Measurements from ENCODE around the gene CACNA1H. TPM values are rescaled to one million over a fixed set of nuclear protein-coding genes. Genes with fewer than 3 reads are reported as not detected.
A peak's percentile ranks its signal among the peaks of the same experiment; 100 is the strongest.
"Not testable (repeated sequence)": the region's sequence is repeated elsewhere in the genome, so short reads cannot be mapped to it uniquely, and the experiment has no call there.

Gene CACNA1H
- total RNA-seq, 1 donor from 2014 or later: 4.2 TPM

DNA sequence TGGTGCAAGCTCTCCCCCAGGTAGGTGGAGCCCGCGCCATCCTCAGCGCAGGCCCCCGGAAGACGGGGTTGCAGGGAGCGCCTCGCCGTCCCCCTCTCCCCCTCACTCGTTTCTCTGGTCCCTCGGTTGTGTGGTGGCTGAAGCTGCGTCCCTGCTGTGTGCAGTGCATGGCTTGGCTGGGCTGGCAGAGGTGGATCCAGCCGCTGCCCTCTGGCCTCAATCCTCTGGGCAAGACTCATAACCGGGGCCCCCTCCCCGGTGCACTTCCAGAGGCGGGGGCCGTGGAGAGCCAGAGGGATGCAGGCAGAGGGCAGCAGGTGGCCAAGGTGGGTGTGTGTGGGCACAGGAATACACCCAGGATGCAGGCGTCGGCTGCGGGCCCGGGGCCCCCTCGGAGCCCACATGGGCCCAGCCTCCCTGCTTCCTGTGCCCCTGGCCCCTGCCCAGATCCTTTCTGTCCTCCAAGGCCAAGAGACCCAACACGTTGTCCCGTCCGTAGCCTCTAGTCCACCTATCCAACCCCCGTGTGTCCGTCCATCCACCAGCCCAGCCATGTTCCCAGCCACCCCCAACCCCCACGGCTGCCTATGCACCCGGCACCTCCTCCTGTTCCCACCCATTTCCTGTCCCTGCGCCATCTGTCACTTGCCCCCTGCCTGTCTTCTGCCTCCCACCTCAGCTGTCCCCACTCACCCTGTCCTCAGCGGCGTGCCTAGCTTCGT lies 62.8 kb downstream of the CACNA1H start:
- DNase-seq: no peak
- ATAC-seq (ENCODE audit: poor library complexity): no peak
- intact Hi-C loops (cut with DNase I): no loop called here

GRCh38 chr16:1216296-1216619 lies 63.4 kb downstream of the CACNA1H start:
- ATAC-seq (ENCODE audit: poor library complexity) (no peak), DNase-seq (no peak)
- intact Hi-C loops (cut with DNase I): no loop called here

DNA sequence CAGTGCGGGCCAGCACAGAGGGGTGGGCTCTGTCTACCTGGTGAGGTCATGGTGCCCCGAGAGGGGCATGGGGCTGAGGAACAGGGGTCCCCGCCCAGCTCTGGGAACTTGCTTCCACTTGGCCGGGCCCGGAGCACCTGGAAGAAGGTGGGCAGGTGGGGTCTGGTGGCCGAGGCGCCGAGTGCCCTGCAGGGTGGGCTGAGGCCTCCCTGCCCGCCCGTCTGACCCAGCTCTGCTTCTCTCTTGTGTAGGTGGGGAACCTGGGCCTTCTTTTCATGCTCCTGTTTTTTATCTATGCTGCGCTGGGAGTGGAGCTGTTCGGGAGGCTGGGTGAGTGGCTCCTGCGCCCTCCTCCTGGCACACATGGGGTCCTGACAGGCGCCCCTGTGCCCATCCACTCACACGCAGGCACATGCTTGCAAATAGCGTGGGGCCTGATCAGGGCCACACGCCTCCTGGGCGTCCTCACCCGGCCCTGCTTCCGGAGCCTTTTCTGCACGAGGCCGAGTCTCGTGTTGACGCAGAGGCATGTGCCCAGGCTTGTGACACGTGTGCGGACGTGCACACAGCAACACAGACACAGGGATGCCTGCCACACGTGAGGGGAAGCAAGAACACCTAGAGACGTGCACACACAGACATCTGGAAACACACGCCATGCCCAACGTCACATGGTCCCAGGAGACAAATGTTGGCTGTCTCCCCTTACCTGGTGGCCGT lies 63.9 kb downstream of the CACNA1H start:
- intact Hi-C loops (cut with DNase I): no loop called here
- ATAC-seq (ENCODE audit: poor library complexity) (no peak), DNase-seq (no peak)

DNA sequence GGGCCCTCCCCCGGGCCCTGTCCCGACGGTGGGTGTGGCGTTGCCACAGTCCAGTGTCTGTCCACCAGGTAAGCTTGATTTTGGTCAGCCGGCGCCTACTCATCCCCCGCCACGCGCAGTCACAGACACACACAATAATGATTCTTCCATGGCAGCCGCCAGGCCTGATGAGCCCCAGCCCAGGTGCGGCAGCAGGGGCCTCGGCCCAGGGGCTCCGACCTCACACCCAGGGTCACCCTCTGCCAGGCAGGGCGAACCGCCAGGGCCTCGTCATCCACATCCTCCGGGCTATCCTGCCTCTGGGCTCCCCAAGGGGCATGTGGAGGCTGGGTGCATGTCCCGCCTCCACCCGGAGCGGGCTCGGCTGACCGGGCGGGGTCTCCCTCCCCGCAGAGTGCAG lies 64.6 kb downstream of the CACNA1H start:
- intact Hi-C loops (cut with DNase I): no loop called here
- ATAC-seq (ENCODE audit: poor library complexity) (no peak), DNase-seq (no peak)

- ATAC-seq (ENCODE audit: poor library complexity) (no peak), DNase-seq (no peak)
- intact Hi-C loops (cut with DNase I): no loop called here
Observed at GRCh38 chr16:1218061-1218929, 65.4 kb downstream of the CACNA1H start.

- ATAC-seq (ENCODE audit: poor library complexity) (no peak), DNase-seq (no peak)
Observed at GRCh38 chr16:1218930-1219611, 66.2 kb downstream of the CACNA1H start.

DNA sequence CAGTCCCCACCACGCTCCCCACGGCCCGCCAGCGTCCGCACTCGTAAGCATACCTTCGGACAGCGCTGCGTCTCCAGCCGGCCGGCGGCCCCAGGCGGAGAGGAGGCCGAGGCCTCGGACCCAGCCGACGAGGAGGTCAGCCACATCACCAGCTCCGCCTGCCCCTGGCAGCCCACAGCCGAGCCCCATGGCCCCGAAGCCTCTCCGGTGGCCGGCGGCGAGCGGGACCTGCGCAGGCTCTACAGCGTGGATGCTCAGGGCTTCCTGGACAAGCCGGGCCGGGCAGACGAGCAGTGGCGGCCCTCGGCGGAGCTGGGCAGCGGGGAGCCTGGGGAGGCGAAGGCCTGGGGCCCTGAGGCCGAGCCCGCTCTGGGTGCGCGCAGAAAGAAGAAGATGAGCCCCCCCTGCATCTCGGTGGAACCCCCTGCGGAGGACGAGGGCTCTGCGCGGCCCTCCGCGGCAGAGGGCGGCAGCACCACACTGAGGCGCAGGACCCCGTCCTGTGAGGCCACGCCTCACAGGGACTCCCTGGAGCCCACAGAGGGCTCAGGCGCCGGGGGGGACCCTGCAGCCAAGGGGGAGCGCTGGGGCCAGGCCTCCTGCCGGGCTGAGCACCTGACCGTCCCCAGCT lies 67.3 kb downstream of the CACNA1H start:
- intact Hi-C loops (cut with DNase I): no loop called here
- ATAC-seq (ENCODE audit: poor library complexity) (no peak), DNase-seq (no peak)

More at GRCh38 chr16:1218930-1219611, 66.2 kb downstream of the CACNA1H start:
- intact Hi-C loops (cut with DNase I): no loop called here

DNA sequence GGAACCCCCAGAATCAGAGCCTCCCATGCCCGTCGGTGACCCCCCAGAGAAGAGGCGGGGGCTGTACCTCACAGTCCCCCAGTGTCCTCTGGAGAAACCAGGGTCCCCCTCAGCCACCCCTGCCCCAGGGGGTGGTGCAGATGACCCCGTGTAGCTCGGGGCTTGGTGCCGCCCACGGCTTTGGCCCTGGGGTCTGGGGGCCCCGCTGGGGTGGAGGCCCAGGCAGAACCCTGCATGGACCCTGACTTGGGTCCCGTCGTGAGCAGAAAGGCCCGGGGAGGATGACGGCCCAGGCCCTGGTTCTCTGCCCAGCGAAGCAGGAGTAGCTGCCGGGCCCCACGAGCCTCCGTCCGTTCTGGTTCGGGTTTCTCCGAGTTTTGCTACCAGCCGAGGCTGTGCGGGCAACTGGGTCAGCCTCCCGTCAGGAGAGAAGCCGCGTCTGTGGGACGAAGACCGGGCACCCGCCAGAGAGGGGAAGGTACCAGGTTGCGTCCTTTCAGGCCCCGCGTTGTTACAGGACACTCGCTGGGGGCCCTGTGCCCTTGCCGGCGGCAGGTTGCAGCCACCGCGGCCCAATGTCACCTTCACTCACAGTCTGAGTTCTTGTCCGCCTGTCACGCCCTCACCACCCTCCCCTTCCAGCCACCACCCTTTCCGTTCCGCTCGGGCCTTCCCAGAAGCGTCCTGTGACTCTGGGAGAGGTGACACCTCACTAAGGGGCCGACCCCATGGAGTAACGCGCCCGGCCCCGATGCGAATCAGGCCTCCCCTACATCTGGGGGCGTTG lies 68.1 kb downstream of the CACNA1H start:
- ATAC-seq (ENCODE audit: poor library complexity): peak; percentile 18

DNA sequence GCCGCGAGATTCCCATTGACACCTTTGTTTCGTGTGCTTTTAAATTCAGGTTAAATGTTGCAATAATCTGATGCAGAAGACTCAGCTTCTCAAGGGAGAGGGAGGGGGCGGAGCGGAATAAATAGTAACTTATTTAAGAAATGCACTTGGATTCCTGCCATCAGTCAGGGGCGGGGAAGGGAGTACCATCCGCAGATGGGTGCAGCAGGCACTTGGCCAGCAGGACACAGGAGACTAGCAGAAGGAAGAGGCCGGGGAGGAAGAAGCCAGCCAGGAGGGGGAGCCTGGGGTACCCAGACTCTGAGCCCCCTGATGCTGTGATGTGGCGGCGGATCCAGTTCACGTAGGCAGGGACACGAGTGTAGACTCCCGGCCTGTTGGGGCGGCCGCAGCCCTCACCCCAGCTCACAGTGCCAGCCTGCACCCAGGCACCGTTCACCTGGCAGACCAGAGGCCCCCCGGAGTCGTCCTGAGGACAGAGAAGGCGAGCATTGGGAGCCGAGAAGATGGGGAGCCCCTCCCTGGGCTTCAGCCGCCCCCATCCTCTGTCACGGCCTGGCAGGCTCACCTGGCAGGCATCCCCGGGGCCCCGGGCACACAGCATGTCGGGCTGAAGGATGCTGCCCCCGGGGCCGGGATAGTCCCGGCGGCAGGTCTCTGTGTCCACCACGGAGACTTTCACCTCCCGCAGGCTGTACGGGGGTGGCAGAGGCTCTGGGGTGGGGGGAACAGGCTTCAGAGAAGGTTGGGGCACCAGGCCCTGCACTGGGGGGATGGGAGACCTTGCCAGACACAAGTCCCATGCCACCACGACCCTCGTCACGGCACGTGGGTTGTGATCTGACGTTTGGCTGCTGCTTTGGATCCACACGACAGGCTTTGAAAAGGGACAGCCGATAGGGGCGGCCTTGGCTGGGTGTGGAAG lies 69.0 kb downstream of the CACNA1H start:
- DNase-seq (no peak), ATAC-seq (ENCODE audit: poor library complexity) (no peak)
- intact Hi-C loops (cut with DNase I): no loop called here

More for the DNA sequence above, 68.1 kb downstream of the CACNA1H start:
- no peak for DNase-seq
- intact Hi-C loops (cut with DNase I): no loop called here

DNA sequence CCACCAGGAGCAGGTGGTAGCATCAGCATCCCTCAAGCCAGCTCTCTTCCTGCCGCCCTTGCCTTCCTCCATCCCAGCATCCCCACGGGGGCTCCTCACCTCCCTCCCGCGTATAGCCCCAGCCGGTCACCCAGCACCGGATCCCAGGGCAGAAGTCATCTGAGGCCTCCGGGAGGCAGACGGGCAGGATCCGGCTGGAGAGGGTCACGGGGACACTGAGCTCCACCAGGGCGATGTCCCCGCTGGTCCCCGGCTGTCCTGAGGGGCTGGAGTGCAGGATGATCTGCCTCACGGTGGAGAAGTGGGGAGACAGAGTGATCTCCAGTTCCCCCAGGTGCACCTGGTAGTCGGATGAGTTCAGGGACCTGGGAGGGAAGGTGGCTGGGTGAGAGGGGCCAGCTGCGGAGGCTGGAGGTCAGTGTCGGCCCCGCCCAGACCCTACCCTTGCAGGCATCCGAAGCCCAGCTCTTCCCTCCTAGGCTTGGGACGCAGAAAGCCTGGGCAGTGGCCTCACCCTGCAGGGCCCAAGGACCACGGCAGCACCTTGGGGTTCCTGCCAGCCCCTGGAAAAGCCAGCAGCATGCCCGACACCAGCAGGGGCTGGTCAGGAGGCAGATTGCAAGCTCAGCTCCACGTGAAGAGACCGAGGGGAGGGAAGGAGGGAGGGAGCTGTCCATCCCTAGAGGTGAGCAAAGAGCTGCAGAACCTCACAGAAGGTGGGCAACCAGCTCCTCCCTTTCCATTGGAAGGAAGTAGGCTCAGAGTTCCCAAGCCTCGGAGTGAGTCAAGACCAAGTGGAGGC lies 69.8 kb downstream of the CACNA1H start:
- intact Hi-C loops (cut with DNase I): no loop called here
- DNase-seq: no peak
- no peak for ATAC-seq (ENCODE audit: poor library complexity)

DNA sequence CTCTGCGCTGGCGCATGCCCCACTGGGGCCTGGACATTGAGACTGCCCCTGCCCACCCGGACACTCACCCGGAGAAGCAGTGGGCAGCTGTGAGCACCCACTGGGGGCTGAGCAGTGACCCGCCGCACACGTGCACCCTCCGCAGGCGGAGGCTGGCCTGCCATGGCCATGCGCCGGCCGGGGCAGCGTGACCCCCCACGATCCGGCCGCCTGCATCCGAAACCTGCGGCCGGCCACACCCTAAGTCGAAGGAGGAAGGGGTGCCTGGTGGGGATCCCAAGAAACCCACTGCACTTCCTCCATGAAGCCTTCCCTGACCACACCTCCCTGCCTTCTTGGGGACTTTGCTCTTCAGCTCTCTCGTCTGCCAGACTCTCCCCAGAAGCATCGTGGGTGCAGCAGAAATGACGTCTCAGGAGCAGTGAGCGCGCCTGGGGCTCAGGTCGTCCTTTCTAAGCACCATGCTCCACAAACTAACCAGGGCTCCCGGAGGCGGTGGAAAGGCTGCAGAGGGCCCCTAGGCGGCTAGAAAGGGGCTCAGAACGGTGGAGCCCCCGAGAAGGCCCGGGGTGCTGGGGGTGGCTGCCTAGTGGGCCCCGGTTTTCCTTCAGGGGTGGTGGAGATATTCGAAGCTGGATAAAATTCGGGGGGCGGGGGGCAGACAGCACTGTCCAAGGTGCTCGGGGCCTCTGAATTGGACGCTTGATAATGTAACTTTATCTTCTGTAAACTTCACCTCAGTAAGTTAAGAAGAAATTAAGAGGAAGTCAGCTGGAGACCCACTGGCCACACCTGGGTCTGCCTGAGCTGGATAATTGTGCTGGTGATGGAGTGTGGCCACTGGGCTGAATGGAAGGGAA lies 70.7 kb downstream of the CACNA1H start:
- DNase-seq (no peak), ATAC-seq (ENCODE audit: poor library complexity) (no peak)
- intact Hi-C loops (cut with DNase I): no loop called here

DNA sequence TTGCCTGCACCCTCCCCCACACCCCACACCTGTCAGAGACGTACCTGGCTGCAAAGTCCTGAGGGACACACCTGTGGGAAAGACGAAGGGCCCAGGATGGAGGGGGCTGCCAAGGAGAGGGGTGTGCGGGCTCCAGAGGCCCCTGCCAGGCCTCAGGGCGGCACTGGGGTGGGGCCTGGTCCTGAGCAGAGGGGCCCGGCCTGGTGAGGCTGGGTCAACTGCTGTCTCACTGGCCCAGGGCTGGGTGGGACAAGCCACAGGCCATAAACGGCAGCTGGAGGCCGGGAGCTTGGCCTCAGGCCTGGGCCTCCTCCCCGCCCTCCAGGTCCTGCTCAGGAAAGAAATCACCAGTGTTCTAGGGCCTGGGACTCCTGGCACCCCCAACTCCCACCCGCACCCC lies 71.7 kb downstream of the CACNA1H start:
- DNase-seq (no peak), ATAC-seq (ENCODE audit: poor library complexity) (no peak)
- intact Hi-C loops (cut with DNase I): no loop called here

DNA sequence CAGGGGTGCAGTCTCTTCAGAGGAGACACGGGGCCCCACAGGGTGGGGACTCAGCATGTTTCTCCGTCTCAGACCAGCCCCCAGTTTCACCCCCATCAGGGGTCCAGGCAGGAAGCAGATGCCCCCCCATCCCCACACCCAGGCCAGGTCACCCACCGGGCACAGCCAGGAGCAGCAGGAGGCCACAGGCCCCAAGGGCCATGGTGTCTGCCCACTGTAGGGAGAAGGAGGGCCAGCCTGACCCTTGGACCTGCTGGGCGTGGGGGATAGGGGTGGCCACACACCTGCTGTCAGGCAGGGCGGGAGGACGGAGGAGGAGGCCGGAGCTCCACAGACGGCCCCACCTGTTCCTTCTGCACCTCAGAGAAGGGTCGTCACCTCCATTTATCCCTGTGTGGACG lies 72.1 kb downstream of the CACNA1H start, which contains the start of gene TPSG1:
Gene TPSG1, minus strand, starts transcription at position 218 of the 401 bp plus-strand sequence. Its CDS starts 16 bp downstream, at position 202.
- ATAC-seq (ENCODE audit: poor library complexity): no peak
- intact Hi-C loops (cut with DNase I): no loop called here
- DNase-seq: no peak

DNA sequence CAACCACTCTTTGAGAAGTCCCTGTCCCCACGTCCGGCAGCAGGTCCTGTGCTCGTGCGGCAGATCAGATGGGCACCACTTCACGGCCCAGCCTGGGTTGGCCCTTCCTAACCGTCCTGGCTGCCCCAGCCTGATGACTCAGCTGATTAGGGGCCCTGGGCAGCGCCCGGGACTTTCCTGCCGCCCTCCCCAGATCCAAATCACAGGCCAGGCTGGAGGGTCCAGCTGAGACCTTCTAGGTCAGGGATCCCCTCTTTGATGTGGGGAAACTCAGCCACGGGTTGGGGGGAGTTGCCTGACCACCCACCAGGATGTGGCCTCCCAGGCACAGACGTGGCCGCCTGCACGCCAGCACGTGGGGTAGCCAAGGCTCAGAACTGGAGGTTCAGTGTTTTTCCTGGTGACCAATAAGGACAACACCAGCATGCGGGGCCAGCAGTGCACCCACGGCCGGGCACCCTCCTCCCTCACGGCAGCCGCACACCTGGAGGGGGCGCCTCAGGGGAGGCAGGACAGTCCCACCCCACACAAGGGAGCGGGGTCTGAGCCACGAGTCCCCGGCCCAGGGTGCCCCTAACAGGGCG lies 72.9 kb downstream of the CACNA1H start:
- intact Hi-C loops (cut with DNase I); DNase-seq: not testable (repeated sequence)
- peak; percentile 4 for ATAC-seq (ENCODE audit: poor library complexity)

DNA sequence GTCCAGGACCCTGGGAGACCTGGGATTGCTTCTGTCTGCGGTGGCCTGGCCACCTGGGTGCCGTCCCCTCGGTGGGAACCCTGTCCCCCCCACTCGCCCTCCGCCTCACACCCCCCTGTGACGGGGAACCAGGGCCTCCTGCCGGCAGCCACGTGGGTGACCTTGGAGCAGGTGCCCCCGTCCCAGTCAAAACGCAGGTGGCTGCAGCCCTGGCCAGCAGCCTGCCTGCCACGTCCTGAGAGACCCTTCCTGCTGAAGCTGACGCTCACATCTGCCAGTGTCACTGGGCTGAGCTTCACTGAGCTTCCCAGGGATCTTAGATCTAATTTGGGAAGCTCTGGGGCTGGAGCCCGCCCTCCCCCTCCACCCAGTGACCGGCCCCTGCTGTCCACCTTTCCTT lies 73.8 kb downstream of the CACNA1H start:
- intact Hi-C loops (cut with DNase I); ATAC-seq (ENCODE audit: poor library complexity); DNase-seq: not testable (repeated sequence)
